SH-SY5Y (cell line): Measurements from ENCODE around the gene TEAD1.

Source experiments
- GATA2 ChIP-seq: IDR thresholded peaks from 2 replicates; pipeline ENCODE4 v1.6.1; 2011; ENCODE audit warnings: mild to moderate bottlenecking, low read depth, low read length
- GATA3 ChIP-seq: IDR thresholded peaks from 2 replicates; pipeline ENCODE4 v1.6.1; 2011; ENCODE audit warnings: low read depth, mild to moderate bottlenecking, low read length, moderate library complexity

- TF ChIP-seq GATA2, result no peak
- TF ChIP-seq GATA3, result no peak
These were observed 99.4 kb downstream of the TEAD1 start for GRCh38 chr11:12773591-12773990.
